Stimulated activated CD8-positive, alpha-beta memory T cell treated with anti-CD3 and anti-CD28 coated beads, Interleukin-7, amount 100 ng/mL, for 48 hours (primary cell): ENCODE measurements around the gene ZFAND2A.
"Not testable (repeated sequence)": the region's sequence is repeated elsewhere in the genome, so short reads cannot be mapped to it uniquely, and the experiment has no call there.

Experiments used
- DNase-seq, 2 donors: peaks; one replicate each; pipeline ENCODE4 v3.0.0-alpha.2; 2020; ENCODE audit warnings: low read depth in 1 of 2; ENCODE audit errors: extremely low read depth in 1 of 2

The ZFAND2A gene

GRCh38 chr7:1154172-1154739 is 5.7 kb downstream of the ZFAND2A start:
- no peak for DNase-seq

DNA sequence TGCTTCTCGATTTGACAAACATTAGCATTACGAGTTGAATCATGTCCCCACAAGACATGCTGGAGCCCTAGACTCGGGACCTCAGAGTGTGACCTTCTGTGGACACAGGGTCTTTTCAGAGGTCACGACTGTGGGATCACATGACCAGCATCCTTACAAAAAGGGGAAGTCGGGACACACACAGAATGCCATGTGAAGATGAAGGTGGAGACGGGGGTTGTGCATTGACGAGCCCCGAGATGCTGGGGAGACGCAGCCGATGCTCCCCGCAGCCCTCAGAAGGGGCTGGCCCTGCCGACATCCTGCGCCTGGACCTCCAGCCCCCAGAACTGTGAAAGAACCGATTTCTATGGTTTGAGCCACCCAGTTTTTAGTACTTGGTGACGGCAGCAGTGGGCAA is 7.5 kb downstream of the ZFAND2A start:
- no peak for DNase-seq

DNA sequence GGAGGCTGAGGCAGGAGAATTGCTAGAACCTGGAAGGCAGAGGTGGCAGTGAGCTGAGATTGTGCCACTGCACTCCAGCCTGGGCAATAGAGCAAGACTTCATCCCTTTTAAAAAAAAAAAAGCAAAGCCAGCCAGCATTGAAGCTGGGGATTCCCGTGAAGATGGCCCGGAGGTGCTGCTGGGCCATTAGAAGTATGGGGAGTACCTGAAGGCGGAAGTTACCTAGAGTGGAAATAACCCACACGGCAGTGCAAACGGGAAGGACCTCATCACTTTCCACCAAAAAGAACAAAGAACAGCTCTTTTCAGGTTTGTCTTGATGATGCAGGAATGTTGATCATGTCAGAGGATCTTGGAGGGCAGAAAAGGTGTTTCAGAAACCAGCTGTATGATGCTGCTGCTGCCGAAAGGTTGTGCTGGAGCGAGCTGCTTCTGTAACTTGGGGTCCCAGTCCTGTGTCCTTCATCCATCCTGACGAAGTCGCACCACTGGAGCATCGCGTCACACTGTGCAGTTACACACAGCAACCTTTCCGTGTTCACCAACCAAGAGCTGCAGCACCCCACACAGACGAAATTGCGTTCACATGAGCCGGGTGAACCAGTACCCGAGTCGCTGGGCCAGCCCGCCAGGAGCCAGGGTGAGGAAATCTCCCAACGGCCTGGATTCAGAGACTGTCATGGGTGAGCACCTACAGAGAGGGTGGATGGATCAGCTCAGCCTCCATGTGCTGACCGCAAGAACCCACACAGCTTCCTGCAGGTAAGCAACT is 8.2 kb downstream of the ZFAND2A start:
- no peak for DNase-seq

DNA sequence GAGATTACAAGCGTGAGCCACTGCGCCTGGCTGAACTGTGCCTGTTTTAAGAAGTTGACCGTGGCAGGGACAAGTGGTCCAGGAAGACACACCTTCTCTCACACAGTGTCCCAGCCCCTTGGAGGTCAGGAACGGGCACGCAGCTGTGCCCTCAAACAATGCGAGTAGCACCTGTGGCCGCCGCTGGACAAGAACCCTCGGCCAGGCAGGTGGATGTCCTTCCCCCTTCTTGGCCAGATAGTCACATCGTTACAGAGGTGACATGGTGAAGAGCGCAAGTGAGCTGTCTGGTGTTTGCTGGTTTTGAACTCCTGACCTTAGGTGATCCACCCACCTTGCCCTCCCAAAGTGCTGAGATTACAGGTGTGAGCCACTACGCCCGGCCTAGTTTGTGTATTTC is 8.8 kb downstream of the ZFAND2A start:
- no peak for DNase-seq

GRCh38 chr7:1150400-1151002 is 9.5 kb downstream of the ZFAND2A start:
- DNase-seq = no peak

- no peak for DNase-seq
Observed at GRCh38 chr7:1149351-1149794, 10.6 kb downstream of the ZFAND2A start.

- not testable (repeated sequence) for DNase-seq
Observed at GRCh38 chr7:1147873-1148272, 12.1 kb downstream of the ZFAND2A start.

DNA sequence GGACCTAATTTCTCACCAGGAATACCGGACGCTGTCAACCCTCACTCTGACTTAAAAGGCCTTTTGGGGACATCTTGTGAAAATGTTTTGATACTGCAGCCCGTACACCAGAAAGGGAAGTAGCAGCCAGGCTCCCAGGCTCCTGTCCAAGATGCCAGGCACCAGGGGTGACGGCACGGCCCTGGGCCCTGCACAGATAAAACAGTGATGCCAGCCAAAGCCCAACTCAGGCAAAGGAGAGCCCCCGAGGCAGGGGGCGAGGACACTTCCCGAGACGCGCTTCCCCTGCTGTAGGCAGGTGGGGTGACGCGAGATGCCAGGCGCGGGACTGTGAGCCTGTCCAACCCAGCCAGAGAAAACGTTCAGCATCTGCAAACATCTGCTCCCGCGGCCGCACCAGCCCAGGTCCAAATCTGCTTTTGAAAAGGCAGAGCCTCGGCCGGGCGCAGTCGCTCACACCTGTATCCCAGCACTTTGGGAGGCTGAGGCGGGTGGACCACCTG is 15.7 kb downstream of the ZFAND2A start:
- DNase-seq = no peak

GRCh38 chr7:1143031-1143430 is 17.0 kb downstream of the ZFAND2A start:
- DNase-seq = not testable (repeated sequence)

- DNase-seq = no peak
Observed at GRCh38 chr7:1142051-1142635, 17.9 kb downstream of the ZFAND2A start.

GRCh38 chr7:1141651-1142050 is 18.3 kb downstream of the ZFAND2A start:
- no peak for DNase-seq

GRCh38 chr7:1140476-1141104 is 19.4 kb downstream of the ZFAND2A start:
- DNase-seq = no peak

GRCh38 chr7:1137517-1138167 is 22.4 kb downstream of the ZFAND2A start:
- no peak for DNase-seq

GRCh38 chr7:1136841-1137516 is 23.0 kb downstream of the ZFAND2A start:
- no peak for DNase-seq

DNA sequence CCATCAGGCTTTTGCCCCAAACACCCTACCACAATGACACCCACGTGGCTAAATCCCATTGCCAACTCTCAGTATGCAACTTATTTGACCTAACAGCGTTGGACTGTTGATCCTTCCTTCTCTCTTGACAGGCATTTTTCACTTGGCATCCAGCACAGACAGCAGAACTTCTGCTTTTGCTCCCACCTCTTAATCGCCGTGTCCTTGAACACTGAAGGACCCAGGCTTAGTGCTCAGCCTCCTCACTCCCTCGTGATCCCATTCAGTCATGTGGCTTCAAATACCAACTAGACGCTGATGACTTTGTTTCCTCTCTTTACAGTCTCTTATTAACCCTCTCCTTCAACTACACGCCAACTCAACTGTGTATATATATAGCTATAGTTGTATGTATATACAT is 25.0 kb downstream of the ZFAND2A start:
- DNase-seq = no peak

DNA sequence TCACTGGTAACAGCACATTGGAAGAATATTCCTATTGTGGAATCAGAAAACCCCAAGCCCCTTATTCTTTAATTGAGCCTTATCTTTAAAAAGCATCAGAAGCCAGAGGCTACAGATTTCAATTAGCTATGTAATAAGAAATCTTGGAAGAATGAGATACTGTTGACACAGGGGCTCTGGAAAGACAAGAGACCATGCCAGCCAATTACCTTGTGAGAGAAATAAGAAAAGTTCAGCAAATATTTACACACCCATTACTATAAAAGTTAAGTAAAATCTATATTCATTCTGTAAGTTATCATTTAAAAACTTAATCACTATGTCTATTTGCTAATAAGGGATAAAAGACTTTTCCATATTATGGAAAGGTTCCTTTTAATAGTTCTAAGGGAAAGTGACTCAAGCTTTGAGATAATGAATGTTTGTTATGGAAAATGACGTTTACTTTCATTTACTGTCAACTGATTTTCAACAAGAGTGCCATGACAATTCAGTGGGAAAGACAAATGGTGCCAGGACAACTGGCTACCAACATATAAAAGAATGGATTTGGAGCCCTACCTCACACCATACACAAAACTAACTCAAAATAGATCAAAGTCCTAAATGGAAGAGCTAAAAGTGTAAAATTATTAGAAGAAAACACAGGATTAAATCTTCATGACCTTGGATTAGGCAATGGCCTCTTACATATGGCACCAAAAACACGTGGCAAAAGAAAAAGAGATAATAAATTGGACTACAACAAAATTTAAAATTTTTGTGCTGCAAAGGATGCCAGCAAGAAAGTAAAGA is 28.3 kb downstream of the ZFAND2A start:
- no peak for DNase-seq

DNA sequence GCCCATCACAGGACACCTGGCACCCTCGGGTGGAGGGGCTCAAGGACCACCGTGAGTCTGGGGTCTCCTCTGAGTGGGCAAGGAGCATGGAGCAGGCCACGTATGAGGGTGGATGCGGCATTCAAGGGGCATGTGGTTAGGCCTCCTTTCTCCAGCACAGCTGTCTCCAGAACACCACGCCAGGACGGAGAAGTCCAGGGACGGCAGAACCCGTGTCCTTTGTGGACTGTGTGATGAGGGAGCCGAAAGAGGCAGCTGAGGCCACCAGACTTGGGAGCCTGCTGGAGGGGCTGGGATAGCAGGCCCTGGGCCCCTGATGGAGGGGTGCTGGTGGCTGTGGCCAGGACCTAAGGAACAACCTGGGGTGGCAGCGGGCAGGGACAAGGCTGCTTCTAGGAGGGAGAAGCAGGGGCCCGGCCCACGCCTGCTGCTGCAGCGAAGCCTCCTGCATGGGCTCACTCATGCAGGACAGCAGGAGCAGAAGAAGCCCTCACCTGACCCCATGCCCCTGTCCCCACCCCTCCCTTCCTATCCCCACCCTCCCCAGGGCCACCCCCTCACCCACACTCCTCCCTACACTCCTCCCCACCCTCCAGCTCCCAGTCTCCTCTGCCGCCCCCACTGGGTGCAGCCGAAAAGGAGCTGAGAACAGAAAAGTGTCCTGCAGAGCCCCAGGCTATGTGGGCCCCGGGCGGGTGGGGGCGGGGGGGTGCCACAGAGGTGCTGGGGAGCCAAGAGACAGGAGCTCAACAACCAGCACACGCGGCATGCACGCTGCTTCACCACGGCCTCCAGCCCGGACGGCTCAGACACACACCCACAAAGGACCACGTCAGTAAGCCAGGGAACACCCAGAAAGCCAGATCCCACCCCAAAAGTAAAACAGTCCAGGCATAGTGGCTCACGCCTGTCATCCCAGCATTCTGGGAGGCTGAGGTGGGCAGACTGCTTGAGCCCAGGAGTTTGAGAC is 29.7 kb downstream of the ZFAND2A start:
- no peak for DNase-seq

- no peak for DNase-seq
Observed at GRCh38 chr7:1129431-1129830, 30.6 kb downstream of the ZFAND2A start.
